Upper lobe of right lung (tissue), 1 donor: ENCODE data around the gene LRMDA. TPM values are rescaled to one million over a fixed set of nuclear protein-coding genes. Genes with fewer than 3 reads are reported as not detected.
"Not testable (repeated sequence)": the region's sequence is repeated elsewhere in the genome, so short reads cannot be mapped to it uniquely, and the experiment has no call there.

Experiments used
- ATAC-seq: fragments of 200-7000 bp; cut with Tn5 transposase; one replicate; pipeline ENCODE4 v1.9.1; 2020; ENCODE audit warnings: mild to moderate bottlenecking, moderate library complexity
- DNase-seq: peaks from one replicate; pipeline ENCODE4 v3.0.0-alpha.2; 2020
- H3K27ac ChIP-seq: fragments of 200-600 bp; one replicate; pipeline ENCODE4 v1.8.0; 2022
- H3K27me3 ChIP-seq: fragments of 200-600 bp; one replicate; pipeline ENCODE4 v1.8.0; 2022; ENCODE audit warnings: mild to moderate bottlenecking
- H3K36me3 ChIP-seq: fragments of 200-600 bp; one replicate; pipeline ENCODE4 v1.8.0; 2022
- H3K4me1 ChIP-seq: fragments of 200-600 bp; one replicate; pipeline ENCODE4 v1.8.0; 2022
- H3K4me3 ChIP-seq: fragments of 200-600 bp; one replicate; pipeline ENCODE4 v1.8.0; 2022; ENCODE audit warnings: mild to moderate bottlenecking
- H3K9me3 ChIP-seq: fragments of 200-600 bp; one replicate; pipeline ENCODE4 v1.8.0; 2022
- intact Hi-C: fragments of 100-400 bp; cut with DNase I; formaldehyde crosslinking; loops from one replicate; pipeline ENCODE4 v1.11.0; 2022
- total RNA-seq: library from RNA; stranded (reverse); fragmentation: NEBNext Ultra II Directional; extraction: Animal tissue kit (Norgen Biotek cat#: 25700); gene quantifications from one replicate; pipeline ENCODE4 v1.2.1, GENCODE V29; 2021
- TF ChIP-seq, protein P1 (sequence below): fragments of 200-600 bp; IDR thresholded peaks from one replicate; pipeline ENCODE4 v1.8.0; 2022; ENCODE audit warnings: antibody characterized with exemption
- donor health status: DM: no; HTN: yes; CAD: no; lungs with severe emphysema.

LRMDA gene
- total RNA-seq, 1 donor from 2014 or later = 20.0 TPM

DNA sequence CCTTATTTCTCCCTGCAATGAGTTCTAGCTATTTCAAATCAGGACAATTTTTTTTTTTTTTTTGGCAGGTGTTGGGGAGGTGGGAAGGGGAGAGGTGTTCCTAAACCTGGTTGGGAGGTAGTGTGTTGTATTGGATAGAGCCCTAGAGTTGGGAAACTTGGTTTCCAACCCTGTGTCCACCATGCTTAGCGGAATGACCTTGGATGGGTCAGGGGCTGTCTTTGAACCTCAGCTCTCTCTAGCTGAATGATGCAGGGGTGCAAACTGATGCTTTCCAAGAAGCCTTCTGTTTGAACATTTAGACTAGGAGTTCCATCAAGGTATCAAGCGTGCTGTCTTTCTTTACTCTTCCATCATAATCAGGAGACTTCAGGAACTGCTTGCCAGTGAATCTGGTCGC is 332.2 kb downstream of the LRMDA start:
- no peak for ATAC-seq
- no peak overlapping the region for H3K4me3 ChIP-seq
- no peaks in the 10 kb centered on the region for H3K36me3 ChIP-seq
- no peaks in the 10 kb centered on the region for H3K9me3 ChIP-seq
- H3K4me1 ChIP-seq = peaks cover 4% of the 10 kb centered on the region
- intact Hi-C loops = no loop called here
- TF ChIP-seq, protein P1, sequence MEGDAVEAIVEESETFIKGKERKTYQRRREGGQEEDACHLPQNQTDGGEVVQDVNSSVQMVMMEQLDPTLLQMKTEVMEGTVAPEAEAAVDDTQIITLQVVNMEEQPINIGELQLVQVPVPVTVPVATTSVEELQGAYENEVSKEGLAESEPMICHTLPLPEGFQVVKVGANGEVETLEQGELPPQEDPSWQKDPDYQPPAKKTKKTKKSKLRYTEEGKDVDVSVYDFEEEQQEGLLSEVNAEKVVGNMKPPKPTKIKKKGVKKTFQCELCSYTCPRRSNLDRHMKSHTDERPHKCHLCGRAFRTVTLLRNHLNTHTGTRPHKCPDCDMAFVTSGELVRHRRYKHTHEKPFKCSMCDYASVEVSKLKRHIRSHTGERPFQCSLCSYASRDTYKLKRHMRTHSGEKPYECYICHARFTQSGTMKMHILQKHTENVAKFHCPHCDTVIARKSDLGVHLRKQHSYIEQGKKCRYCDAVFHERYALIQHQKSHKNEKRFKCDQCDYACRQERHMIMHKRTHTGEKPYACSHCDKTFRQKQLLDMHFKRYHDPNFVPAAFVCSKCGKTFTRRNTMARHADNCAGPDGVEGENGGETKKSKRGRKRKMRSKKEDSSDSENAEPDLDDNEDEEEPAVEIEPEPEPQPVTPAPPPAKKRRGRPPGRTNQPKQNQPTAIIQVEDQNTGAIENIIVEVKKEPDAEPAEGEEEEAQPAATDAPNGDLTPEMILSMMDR = no peak
- H3K27me3 ChIP-seq = no peaks in the 10 kb centered on the region
- H3K27ac ChIP-seq = no peak overlapping the region
- DNase-seq = no peak

- Histone ChIP-seq H3K4me3 (no peak overlapping the region), H3K36me3 (no peaks in the 10 kb centered on the region), H3K27ac (no peak overlapping the region), H3K9me3 (no peaks in the 10 kb centered on the region), H3K4me1 (peaks cover 4% of the 10 kb centered on the region), H3K27me3 (no peaks in the 10 kb centered on the region)
- TF ChIP-seq, protein P1 = no peak
- DNase-seq = no peak
- intact Hi-C loops = no loop called here
- no peak for ATAC-seq
Observed at GRCh38 chr10:75764974-75765788, 333.8 kb downstream of the LRMDA start.

- H3K36me3 ChIP-seq = no peaks in the 10 kb centered on the region
- H3K27me3 ChIP-seq = no peaks in the 10 kb centered on the region
- H3K4me1 ChIP-seq = peaks cover 5% of the 10 kb centered on the region
- TF ChIP-seq, protein P1 = no peak
- ATAC-seq = no peak
- no peak overlapping the region for H3K27ac ChIP-seq
- H3K4me3 ChIP-seq = no peak overlapping the region
- no peak for DNase-seq
- H3K9me3 ChIP-seq = no peaks in the 10 kb centered on the region
- intact Hi-C loops = no loop called here
Observed at GRCh38 chr10:75765789-75766096, 334.3 kb downstream of the LRMDA start.

DNA sequence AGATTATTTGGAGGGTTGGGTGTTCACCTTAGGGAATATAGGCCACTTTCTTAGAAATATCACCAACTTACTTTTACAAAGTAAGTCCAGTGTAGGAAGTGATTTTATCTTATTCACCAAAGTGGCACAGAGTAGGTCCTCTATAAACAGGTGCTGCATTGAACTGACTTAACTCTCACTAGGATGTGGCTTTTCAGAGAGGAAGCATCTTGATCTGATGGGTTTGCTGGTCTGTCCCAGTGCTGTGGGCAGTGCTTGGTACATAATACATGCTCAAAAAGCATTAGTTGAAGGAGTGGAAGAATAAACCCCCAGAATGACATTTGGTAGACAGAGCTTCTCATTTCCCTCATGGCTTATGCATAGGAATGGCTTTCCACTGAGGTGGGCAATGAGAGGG is 334.7 kb downstream of the LRMDA start:
- Histone ChIP-seq H3K9me3 (no peaks in the 10 kb centered on the region), H3K4me3 (no peak overlapping the region), H3K27me3 (no peaks in the 10 kb centered on the region), H3K4me1 (peaks cover 9% of the 10 kb centered on the region), H3K36me3 (no peaks in the 10 kb centered on the region), H3K27ac (no peak overlapping the region)
- ATAC-seq (no peak), DNase-seq (no peak)
- TF ChIP-seq, protein P1 = no peak
- intact Hi-C loops = no loop called here

DNA sequence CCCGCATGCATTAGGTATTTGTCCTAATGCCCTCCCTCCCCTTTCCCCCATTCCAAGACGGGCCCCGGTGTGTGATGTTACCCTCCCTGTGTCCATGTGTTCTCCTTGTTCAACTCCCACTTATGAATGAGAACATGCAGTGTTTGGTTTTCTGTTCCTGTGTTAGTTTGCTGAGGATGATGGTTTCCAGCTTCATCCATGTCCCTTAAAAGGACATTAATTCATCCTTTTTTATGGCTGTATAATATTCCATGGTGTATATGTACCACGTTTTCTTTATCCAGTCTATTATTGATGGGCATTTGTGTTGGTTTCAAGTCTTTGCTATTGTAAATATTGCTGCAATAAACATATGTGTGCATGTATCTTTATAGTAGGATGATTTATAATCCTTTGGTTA is 335.3 kb downstream of the LRMDA start:
- H3K4me3 ChIP-seq, H3K9me3 ChIP-seq, ATAC-seq, DNase-seq, H3K27ac ChIP-seq, intact Hi-C loops, H3K36me3 ChIP-seq, H3K27me3 ChIP-seq: not testable (repeated sequence)
- peaks cover 15% of the 10 kb centered on the region for H3K4me1 ChIP-seq

GRCh38 chr10:75770626-75771081 is 339.2 kb downstream of the LRMDA start:
- Histone ChIP-seq H3K27me3 (no peaks in the 10 kb centered on the region), H3K4me3 (no peak overlapping the region), H3K4me1 (peaks cover 26% of the 10 kb centered on the region), H3K27ac (no peak overlapping the region), H3K36me3 (no peaks in the 10 kb centered on the region), H3K9me3 (no peaks in the 10 kb centered on the region)
- DNase-seq = no peak
- TF ChIP-seq, protein P1 = no peak
- intact Hi-C loops = no loop called here
- no peak for ATAC-seq
